Forelimb muscle (tissue), 1 donor: ENCODE data around the gene FAM110D. TPM values are rescaled to one million over a fixed set of nuclear protein-coding genes. Genes with fewer than 3 reads are reported as not detected.

Experiments used
- DNase-seq: peaks from one replicate; pipeline ENCODE4 v3.0.0-alpha.2; 2013; ENCODE audit warnings: low read depth
- polyA plus RNA-seq: library from polyadenylated mRNA; unstranded; fragments of 120-200 nt; gene quantifications from one replicate; pipeline ENCODE4 v1.2.1, GENCODE V29; 2013; ENCODE audit not compliant: insufficient read length

FAM110D gene
- 0.76 TPM for polyA plus RNA-seq

GRCh38 chr1:26158908-26159742, at the start of gene FAM110D:
Gene FAM110D (plus strand): TSS chr1:26159079. CDS start chr1:26161292, 2,213 bp downstream.
- no peak for DNase-seq

GRCh38 chr1:26109229-26110164, 49.4 kb upstream of the FAM110D start:
- DNase-seq = no peak

GRCh38 chr1:26110731-26111529, 47.9 kb upstream of the FAM110D start:
- no peak for DNase-seq

GRCh38 chr1:26111530-26112406, 47.1 kb upstream of the FAM110D start, which contains the start of gene PDIK1L:
Gene PDIK1L (plus strand): TSS chr1:26111824. CDS start chr1:26114309, 2,485 bp downstream.
- peak; percentile 89 for DNase-seq

- no peak for DNase-seq
Measured at GRCh38 chr1:26112407-26112775, 46.5 kb upstream of the FAM110D start.

- DNase-seq = no peak
Measured at GRCh38 chr1:26114165-26114927, 44.5 kb upstream of the FAM110D start.

- no peak for DNase-seq
Measured at GRCh38 chr1:26119892-26120608, 38.8 kb upstream of the FAM110D start.

GRCh38 chr1:26121854-26122773, 36.8 kb upstream of the FAM110D start:
- DNase-seq = no peak

GRCh38 chr1:26122988-26123973, 35.6 kb upstream of the FAM110D start:
- no peak for DNase-seq

- DNase-seq = no peak
Measured at GRCh38 chr1:26124418-26125331, 34.2 kb upstream of the FAM110D start.

GRCh38 chr1:26125382-26125781, 33.5 kb upstream of the FAM110D start:
- DNase-seq = no peak

- no peak for DNase-seq
Measured at GRCh38 chr1:26125946-26126320, 32.9 kb upstream of the FAM110D start.

GRCh38 chr1:26126321-26127084, 32.4 kb upstream of the FAM110D start:
- DNase-seq = no peak

GRCh38 chr1:26127235-26128163, 31.4 kb upstream of the FAM110D start:
- no peak for DNase-seq
